ENCODE measurements around the gene VPREB1. TPM values are rescaled to one million over a fixed set of nuclear protein-coding genes. Genes with fewer than 3 reads are reported as not detected.

VPREB1 gene, protein sequence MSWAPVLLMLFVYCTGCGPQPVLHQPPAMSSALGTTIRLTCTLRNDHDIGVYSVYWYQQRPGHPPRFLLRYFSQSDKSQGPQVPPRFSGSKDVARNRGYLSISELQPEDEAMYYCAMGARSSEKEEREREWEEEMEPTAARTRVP
- not detected in 2 replicates for total RNA-seq (2014; rRNA removed; shearing (Covaris generic))

DNA sequence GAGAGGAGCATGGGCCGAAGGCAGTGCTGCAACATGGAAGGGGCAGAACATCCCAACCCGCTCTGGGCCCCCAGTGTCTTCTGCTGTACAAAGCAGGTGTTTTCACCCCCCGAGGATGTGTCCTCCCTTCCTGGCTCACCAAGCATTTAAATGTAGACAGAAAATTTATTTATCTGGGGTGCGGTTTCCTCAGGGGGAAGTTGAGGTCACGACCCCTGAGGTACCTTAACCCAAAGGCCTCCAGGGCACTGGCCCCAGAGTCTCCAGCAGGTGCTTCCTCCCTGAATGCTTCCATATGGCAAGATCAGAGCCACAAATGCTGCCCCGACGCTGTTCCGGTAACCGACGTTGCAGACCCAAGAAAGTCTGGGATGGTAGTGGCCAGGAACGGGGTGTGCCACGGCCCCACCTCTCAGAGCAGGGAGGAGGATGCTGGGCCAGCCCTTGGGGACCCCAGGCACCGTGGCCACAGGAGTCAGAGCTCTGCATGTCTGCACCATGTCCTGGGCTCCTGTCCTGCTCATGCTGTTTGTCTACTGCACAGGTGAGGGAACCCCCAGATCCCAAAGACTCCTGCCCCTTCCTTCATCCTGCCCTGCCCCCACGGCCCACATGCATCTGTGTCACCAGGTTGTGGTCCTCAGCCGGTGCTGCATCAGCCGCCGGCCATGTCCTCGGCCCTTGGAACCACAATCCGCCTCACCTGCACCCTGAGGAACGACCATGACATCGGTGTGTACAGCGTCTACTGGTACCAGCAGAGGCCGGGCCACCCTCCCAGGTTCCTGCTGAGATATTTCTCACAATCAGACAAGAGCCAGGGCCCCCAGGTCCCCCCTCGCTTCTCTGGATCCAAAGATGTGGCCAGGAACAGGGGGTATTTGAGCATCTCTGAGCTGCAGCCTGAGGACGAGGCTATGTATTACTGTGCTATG is at the start of gene VPREB1:
TSS of gene VPREB1 (plus strand) at position 471 of the 935 bp plus-strand sequence. CDS start at position 499, 28 bp downstream.
- H3K4me3 ChIP-seq (ENCODE audit: insufficient read depth, low read depth, low read length): no peak within 1 kb of the TSS
- H3K27me3 ChIP-seq (ENCODE audit: control insufficient read depth, insufficient read depth, low read length): peaks cover 97% of the 10 kb centered on the region
- no peaks in the 10 kb centered on the region for H3K36me3 ChIP-seq (replicated peaks; ENCODE audit: control insufficient read depth, insufficient read depth, low read length)
- no peak for DNase-seq

DNA sequence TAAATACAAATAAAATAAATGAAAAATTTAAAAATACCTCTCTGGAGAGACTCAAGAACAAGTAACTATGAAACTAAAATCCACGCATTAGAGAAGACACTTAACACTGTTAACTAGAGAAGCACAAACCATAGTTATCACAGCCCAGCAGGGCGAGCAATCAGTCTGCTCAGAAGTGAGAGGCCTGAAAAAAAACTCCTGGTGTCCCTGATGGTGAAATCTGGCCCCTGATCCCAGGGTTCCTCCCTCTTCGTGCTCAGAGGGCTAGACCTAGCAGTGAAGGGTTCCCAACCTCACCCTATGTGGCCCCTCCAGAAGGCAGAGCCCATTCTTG is 49.7 kb upstream of the VPREB1 start:
- Histone ChIP-seq H3K36me3 (replicated peaks; ENCODE audit: control insufficient read depth, insufficient read depth, low read length) (no peaks in the 10 kb centered on the region), H3K27me3 (ENCODE audit: control insufficient read depth, insufficient read depth, low read length) (peaks cover 64% of the 10 kb centered on the region), H3K4me3 (ENCODE audit: insufficient read depth, low read depth, low read length) (no peak overlapping the region)
- no peak for DNase-seq

DNA sequence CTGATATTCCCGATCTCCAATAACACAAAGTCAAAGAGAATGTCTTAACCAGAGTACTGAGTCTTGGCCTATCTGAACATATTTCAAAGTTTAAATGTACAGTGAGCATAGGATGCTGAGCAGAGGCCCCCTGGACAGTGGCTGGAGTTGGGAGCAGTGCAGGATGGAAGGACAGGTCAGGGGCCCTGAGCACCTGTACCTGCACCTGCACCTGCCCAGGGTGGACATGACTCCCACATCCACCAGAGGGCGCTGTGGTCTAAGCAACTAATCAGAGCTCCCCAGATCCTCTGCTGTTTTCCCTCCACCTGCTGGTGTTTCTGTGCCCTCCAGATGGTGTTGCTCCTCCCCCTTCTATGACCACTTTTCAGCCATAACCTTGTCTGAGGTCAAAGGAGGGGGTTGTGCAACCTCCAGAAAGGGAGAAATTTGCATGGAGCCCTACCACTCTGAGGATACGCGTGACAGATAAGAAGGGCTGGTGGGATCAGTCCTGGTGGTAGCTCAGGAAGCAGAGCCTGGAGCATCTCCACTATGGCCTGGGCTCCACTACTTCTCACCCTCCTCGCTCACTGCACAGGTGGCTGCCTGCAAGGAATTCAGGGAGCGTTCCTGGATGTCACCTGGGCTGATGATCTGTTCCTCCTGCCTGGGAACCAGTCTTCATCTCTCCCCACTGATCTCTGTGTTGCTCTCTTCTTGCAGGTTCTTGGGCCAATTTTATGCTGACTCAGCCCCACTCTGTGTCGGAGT is 49.1 kb upstream of the VPREB1 start:
- peak; percentile 91 for DNase-seq
- Histone ChIP-seq H3K36me3 (replicated peaks; ENCODE audit: control insufficient read depth, insufficient read depth, low read length) (no peaks in the 10 kb centered on the region), H3K27me3 (ENCODE audit: control insufficient read depth, insufficient read depth, low read length) (peaks cover 65% of the 10 kb centered on the region), H3K4me3 (ENCODE audit: insufficient read depth, low read depth, low read length) (no peak overlapping the region)

DNA sequence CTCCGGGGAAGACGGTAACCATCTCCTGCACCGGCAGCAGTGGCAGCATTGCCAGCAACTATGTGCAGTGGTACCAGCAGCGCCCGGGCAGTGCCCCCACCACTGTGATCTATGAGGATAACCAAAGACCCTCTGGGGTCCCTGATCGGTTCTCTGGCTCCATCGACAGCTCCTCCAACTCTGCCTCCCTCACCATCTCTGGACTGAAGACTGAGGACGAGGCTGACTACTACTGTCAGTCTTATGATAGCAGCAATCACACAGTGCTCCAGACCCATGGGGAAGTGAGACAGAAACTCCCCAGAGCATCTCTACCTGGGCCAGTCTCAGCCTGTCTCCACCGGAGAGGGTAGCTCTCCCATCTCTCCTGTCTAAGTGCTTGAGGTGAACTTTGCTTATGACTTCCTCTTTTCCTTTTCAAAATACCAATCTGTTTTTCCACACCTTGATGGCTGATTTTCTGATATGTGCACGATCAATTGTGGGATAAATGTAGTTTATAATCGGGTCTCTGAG is 48.5 kb upstream of the VPREB1 start:
- Histone ChIP-seq H3K4me3 (ENCODE audit: insufficient read depth, low read depth, low read length) (no peak overlapping the region), H3K36me3 (replicated peaks; ENCODE audit: control insufficient read depth, insufficient read depth, low read length) (no peaks in the 10 kb centered on the region), H3K27me3 (ENCODE audit: control insufficient read depth, insufficient read depth, low read length) (peaks cover 71% of the 10 kb centered on the region)
- DNase-seq: no peak

DNA sequence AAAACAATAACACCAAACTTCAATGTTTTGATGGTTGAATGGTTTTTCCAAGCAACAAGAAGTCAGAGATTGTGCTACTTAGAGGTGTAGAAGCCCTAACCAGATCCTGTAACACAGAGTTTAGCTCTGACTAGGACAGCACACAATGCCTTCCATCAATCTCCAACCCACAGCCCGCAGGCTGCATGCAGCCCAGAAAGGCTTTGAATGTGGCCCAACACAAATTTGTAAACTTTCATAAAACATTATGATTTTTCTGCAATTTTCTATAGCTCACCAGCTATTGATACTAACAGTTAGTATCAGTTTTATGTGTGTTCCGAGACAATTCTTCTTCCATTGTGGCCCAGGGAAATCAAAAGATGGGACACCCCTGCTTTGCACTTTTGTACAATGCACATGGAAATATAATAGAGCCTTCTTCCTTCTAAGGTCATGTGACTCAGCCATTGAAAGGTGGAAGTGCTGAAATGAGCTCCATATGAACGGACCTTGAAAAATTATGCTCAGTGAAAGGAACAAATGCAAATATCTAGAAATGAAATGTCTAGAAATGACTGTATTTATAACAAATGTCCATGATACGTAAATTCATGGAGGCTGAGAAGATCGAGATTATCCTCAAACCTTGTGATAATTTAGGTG is 47.6 kb upstream of the VPREB1 start:
- peaks cover 79% of the 10 kb centered on the region for H3K27me3 ChIP-seq (ENCODE audit: control insufficient read depth, insufficient read depth, low read length)
- no peak overlapping the region for H3K4me3 ChIP-seq (ENCODE audit: insufficient read depth, low read depth, low read length)
- no peaks in the 10 kb centered on the region for H3K36me3 ChIP-seq (replicated peaks; ENCODE audit: control insufficient read depth, insufficient read depth, low read length)
- DNase-seq: no peak

DNA sequence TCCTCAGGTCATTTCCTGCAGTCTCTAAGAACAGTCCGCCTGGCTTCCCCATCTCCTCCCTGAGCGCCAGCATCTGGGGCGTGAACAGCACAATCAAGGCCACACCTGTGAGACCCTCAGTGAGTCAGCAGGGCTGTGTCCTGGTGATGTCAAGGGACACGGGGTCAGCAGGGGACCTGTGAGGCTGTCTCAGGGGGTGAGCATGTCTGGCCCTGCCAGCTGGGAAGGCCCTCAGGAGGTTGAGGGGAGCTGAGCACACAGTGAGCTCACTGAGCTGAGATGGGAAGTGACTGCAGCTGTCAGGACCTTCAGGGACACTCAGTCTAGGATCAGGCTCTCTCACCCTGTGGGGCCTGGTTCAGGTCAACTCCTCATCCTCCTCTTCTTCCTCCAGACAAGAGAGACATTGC is 46.6 kb upstream of the VPREB1 start:
- Histone ChIP-seq H3K36me3 (replicated peaks; ENCODE audit: control insufficient read depth, insufficient read depth, low read length) (no peaks in the 10 kb centered on the region), H3K4me3 (ENCODE audit: insufficient read depth, low read depth, low read length) (no peak overlapping the region), H3K27me3 (ENCODE audit: control insufficient read depth, insufficient read depth, low read length) (peaks cover 89% of the 10 kb centered on the region)
- DNase-seq: no peak

DNA sequence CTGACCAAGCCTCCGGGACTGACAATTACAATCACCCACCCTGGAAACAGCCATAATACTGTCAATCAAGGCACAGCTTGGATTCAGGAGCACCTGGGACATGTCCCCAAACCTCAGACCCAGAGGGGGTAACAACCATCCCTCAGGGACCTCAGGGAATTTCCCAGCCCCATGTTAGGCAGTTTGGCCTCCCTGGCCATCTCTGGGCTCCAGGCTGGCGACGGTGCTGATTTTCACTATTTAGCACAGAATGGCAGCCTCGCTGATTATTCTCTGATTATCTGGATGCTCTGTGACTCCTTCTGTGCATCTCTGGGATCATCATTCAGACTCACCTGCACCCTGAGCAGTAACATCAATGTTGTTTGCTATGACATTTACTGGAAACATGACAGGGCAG is 45.8 kb upstream of the VPREB1 start:
- DNase-seq: no peak
- peaks cover 97% of the 10 kb centered on the region for H3K27me3 ChIP-seq (ENCODE audit: control insufficient read depth, insufficient read depth, low read length)
- H3K36me3 ChIP-seq (replicated peaks; ENCODE audit: control insufficient read depth, insufficient read depth, low read length): no peaks in the 10 kb centered on the region

DNA sequence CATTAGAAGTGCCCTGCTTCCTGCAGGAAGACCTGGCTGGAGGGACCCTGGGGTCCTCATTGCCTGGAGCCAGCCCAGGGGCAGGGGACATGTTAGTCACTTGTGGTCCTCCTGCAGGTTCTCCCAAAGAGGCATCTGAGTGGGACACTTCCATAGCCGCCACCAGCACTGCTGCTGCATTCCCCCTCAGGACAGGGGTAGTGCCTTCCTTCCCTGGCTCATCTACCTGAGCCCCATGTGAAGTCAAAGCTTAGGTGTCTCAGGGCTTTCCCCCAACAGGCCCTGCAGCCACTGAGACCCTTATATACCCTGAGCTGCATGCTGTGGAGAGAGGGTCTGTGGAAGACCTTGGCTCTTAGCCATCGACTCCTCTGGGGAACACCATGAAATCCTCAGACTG is 45.0 kb upstream of the VPREB1 start:
- H3K27me3 ChIP-seq (ENCODE audit: control insufficient read depth, insufficient read depth, low read length): peaks cover 96% of the 10 kb centered on the region
- no peaks in the 10 kb centered on the region for H3K36me3 ChIP-seq (replicated peaks; ENCODE audit: control insufficient read depth, insufficient read depth, low read length)
- no peak for DNase-seq
- no peak overlapping the region for H3K4me3 ChIP-seq (ENCODE audit: insufficient read depth, low read depth, low read length)

More for the DNA sequence above, 45.8 kb upstream of the VPREB1 start:
- H3K4me3 ChIP-seq (ENCODE audit: insufficient read depth, low read depth, low read length): no peak overlapping the region

DNA sequence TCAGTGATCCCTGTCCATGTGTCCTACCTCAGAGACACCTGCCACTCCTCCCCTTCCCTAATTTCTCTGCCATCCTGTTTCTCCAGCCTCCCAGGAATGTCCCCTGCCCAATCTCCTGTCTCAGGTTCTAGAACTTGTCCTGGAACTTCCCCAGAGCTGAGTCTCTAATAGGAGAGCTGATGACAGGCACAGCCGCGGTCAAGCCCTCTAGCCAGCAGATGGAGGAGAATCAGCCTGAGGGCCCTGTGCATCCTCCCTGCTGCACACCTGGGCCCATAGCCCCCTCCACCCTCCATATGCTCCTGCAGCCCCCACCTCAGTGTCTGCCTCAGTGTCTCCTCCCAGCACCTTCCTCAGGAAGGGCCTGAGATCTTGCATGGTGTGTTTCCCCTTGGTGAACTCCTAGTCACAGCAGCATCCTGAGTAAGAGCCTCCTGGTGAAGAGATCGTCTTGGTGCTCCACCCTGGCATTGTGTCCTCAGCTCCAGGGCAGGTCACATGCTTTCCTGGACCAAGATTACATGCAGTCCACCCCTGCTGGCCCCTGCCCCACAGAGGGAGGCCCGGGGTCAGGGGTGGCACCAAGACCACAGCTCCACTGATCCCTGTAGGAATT is 43.9 kb upstream of the VPREB1 start:
- no peak for DNase-seq
- Histone ChIP-seq H3K4me3 (ENCODE audit: insufficient read depth, low read depth, low read length) (no peak overlapping the region), H3K36me3 (replicated peaks; ENCODE audit: control insufficient read depth, insufficient read depth, low read length) (no peaks in the 10 kb centered on the region), H3K27me3 (ENCODE audit: control insufficient read depth, insufficient read depth, low read length) (peaks cover 96% of the 10 kb centered on the region)

DNA sequence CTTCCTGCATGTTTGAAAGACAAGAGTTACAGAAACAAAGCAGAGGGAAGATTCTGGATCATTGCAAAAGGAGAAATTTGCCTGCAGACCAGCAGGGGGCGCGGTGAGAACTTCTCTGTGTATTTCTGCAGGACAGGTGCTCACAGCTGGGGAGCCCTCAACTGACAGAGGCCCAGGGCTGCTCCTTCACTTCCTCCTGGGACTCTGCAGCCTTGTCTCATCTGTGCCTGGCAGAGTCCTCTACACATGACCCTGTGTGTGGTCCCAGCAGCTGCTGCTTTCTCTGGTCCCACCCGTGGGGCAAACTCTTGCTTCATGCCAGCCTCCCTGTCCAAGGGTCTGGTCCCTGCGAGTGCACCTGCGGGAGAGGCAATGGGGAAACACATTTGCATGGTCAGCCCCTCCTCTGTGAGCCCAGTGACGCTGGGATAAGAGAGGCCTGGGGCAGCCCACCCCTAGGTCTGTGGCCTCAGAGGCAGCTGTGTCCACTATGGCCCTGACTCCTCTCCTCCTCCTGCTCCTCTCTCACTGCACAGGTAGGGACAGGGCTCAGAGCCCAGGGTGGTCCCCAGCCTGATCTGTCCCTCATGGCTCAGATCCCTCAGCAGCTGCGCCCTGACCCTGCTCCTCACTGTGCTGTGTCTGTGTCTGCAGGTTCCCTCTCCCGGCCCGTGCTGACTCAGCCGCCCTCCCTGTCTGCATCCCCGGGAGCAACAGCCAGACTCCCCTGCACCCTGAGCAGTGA is 43.2 kb upstream of the VPREB1 start:
- no peaks in the 10 kb centered on the region for H3K36me3 ChIP-seq (replicated peaks; ENCODE audit: control insufficient read depth, insufficient read depth, low read length)
- H3K27me3 ChIP-seq (ENCODE audit: control insufficient read depth, insufficient read depth, low read length): peaks cover 96% of the 10 kb centered on the region
- DNase-seq: peak; percentile 87
- no peak overlapping the region for H3K4me3 ChIP-seq (ENCODE audit: insufficient read depth, low read depth, low read length)

DNA sequence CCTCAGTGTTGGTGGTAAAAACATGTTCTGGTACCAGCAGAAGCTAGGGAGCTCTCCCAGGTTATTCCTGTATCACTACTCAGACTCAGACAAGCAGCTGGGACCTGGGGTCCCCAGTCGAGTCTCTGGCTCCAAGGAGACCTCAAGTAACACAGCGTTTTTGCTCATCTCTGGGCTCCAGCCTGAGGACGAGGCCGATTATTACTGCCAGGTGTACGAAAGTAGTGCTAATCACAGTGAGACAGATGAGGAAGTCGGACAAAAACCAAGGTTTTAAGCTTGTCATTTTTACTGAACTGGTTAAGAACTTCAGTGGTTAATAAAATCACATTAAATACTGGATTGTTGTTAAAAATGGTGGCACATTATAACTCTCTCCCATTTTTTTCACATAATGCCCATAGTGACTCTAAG is 42.6 kb upstream of the VPREB1 start:
- Histone ChIP-seq H3K36me3 (replicated peaks; ENCODE audit: control insufficient read depth, insufficient read depth, low read length) (no peaks in the 10 kb centered on the region), H3K4me3 (ENCODE audit: insufficient read depth, low read depth, low read length) (no peak overlapping the region), H3K27me3 (ENCODE audit: control insufficient read depth, insufficient read depth, low read length) (peaks cover 96% of the 10 kb centered on the region)
- DNase-seq: no peak

DNA sequence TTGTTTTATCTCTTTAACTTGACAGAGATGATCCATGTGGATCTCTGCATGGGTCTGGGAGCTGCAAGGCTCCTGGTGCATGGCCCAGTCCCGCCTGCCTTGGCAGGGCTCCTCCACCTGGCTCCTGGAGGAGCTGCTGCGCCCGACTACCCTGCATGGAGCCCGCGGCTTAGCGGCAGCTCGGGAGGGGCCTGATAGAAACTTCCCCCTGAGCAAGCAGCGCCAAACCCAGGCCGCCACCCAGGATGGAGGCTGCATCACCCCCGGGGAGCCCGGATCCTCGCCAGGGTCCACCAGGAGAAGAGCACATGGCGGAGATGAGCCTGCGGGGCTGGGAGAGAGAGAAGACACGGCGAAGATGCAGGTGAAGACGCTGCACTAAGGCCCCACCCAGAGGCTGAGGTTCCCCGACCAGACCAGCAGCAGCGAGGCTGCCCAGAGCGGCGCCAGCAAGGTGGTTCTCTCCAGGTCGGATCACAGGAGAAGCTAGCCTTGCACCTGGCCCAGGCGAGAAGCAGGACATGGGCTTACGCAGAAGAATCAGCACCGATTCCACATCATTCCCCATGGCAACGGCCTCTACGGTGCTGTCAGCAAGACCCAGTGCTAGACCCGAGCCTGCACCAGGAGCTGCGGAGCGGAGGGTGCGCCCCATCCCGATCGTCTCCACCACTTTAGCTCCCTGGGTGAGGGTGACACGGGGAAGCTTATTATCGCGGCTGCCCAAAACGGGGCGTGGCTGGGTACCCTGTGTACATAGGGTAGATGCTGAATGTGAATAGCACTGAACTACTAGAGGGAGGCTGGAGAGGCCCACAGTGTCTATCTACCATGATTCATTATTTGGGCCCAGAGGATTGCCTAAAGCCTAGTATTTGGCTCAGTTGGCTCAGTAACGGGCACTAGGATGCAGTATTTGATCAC is 41.3 kb upstream of the VPREB1 start:
- Histone ChIP-seq H3K36me3 (replicated peaks; ENCODE audit: control insufficient read depth, insufficient read depth, low read length) (no peaks in the 10 kb centered on the region), H3K27me3 (ENCODE audit: control insufficient read depth, insufficient read depth, low read length) (peaks cover 97% of the 10 kb centered on the region), H3K4me3 (ENCODE audit: insufficient read depth, low read depth, low read length) (no peak overlapping the region)
- peak; percentile 61 for DNase-seq
